Hepatocyte (in vitro differentiated cells): ENCODE measurements around the gene ALK.

ENCODE experiments used
- EZH2 ChIP-seq: fragments of 200-600 bp; sonication (generic); IDR thresholded peaks from 2 replicates; pipeline ENCODE4 v1.6.1; 2016; ENCODE audit warnings: antibody characterized with exemption, mild to moderate bottlenecking, borderline replicate concordance
- EZH2phosphoT487 ChIP-seq: fragments of 200-600 bp; sonication (generic); IDR thresholded peaks from one replicate; pipeline ENCODE4 v1.6.1; 2018; ENCODE audit warnings: antibody characterized with exemption, mild to moderate bottlenecking, low read depth, moderate library complexity; ENCODE audit not compliant: unreplicated experiment, severe bottlenecking
- TF ChIP-seq, protein P1 (sequence below): fragments of 200-600 bp; sonication (generic); IDR thresholded peaks from 2 replicates; pipeline ENCODE4 v1.5.1; 2016; ENCODE audit warnings: antibody characterized with exemption, mild to moderate bottlenecking; ENCODE audit not compliant: poor library complexity

GRCh38 chr2:29620890-29621289 is 300.5 kb downstream of the ALK start:
- TF ChIP-seq, protein P1, sequence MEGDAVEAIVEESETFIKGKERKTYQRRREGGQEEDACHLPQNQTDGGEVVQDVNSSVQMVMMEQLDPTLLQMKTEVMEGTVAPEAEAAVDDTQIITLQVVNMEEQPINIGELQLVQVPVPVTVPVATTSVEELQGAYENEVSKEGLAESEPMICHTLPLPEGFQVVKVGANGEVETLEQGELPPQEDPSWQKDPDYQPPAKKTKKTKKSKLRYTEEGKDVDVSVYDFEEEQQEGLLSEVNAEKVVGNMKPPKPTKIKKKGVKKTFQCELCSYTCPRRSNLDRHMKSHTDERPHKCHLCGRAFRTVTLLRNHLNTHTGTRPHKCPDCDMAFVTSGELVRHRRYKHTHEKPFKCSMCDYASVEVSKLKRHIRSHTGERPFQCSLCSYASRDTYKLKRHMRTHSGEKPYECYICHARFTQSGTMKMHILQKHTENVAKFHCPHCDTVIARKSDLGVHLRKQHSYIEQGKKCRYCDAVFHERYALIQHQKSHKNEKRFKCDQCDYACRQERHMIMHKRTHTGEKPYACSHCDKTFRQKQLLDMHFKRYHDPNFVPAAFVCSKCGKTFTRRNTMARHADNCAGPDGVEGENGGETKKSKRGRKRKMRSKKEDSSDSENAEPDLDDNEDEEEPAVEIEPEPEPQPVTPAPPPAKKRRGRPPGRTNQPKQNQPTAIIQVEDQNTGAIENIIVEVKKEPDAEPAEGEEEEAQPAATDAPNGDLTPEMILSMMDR = no peak
- TF ChIP-seq EZH2 = no peak
- no peak for TF ChIP-seq EZH2phosphoT487
